NCI-H524 (cell line): ENCODE data around the gene SLBP.

Experiments used
- DNase-seq, 2 experiments: peaks; one replicate each; lab custom pipeline; 2025; lab: John Stamatoyannopoulos, UW

The SLBP gene

GRCh38 chr4:1749370-1749769 lies 37.3 kb upstream of the SLBP start:
- DNase-seq = no peak

- peak; percentile 69 to 83 for DNase-seq
Measured at GRCh38 chr4:1748465-1748995, 36.4 kb upstream of the SLBP start.

- DNase-seq = no peak
Measured at GRCh38 chr4:1747603-1747967, 35.5 kb upstream of the SLBP start.

GRCh38 chr4:1746919-1747602 lies 34.9 kb upstream of the SLBP start:
- DNase-seq = no peak

GRCh38 chr4:1746265-1746691 lies 34.2 kb upstream of the SLBP start:
- peak; percentile 63 to 86 for DNase-seq

GRCh38 chr4:1745697-1746096 lies 33.6 kb upstream of the SLBP start:
- DNase-seq = no peak

- DNase-seq = no peak
Measured at GRCh38 chr4:1745165-1745564, 33.0 kb upstream of the SLBP start.

GRCh38 chr4:1744552-1744951 lies 32.4 kb upstream of the SLBP start:
- DNase-seq = no peak

- no peak for DNase-seq
Measured at GRCh38 chr4:1743975-1744374, 31.9 kb upstream of the SLBP start.

- DNase-seq = no peak
Measured at GRCh38 chr4:1743551-1743950, 31.4 kb upstream of the SLBP start.

- no peak for DNase-seq
Measured at GRCh38 chr4:1741208-1741607, 29.1 kb upstream of the SLBP start.

- DNase-seq = no peak
Measured at GRCh38 chr4:1740021-1740545, 28.0 kb upstream of the SLBP start.

- DNase-seq = no peak
Measured at GRCh38 chr4:1739358-1739757, 27.2 kb upstream of the SLBP start.

- no peak for DNase-seq
Measured at GRCh38 chr4:1738410-1738809, 26.3 kb upstream of the SLBP start.

- DNase-seq = no peak
Measured at GRCh38 chr4:1737666-1738065, 25.5 kb upstream of the SLBP start.

- DNase-seq = no peak
Measured at GRCh38 chr4:1736812-1737211, 24.7 kb upstream of the SLBP start.

- no peak for DNase-seq
Measured at GRCh38 chr4:1735215-1735614, 23.1 kb upstream of the SLBP start.

GRCh38 chr4:1732911-1733310 lies 20.8 kb upstream of the SLBP start:
- no peak for DNase-seq

- DNase-seq = no peak
Measured at GRCh38 chr4:1731180-1731579, 19.1 kb upstream of the SLBP start.

- DNase-seq = no peak
Measured at GRCh38 chr4:1730532-1731135, 18.5 kb upstream of the SLBP start.

- DNase-seq = no peak
Measured at GRCh38 chr4:1728061-1728980, 16.2 kb upstream of the SLBP start.
